MM.1S (cell line): Measurements from ENCODE around the gene SLC8A1.

Source experiments
- DNase-seq: peaks from one replicate; pipeline ENCODE4 v3.0.0-alpha.2; 2015
- H2AFZ ChIP-seq: fragments of 300-600 bp; sonication (generic); 2 replicates; pipeline ENCODE4 v1.6.0; 2016; ENCODE audit warnings: antibody characterized with exemption, low read length
- H3F3A ChIP-seq: fragments of 300-600 bp; sonication (generic); 2 replicates; pipeline ENCODE4 v1.6.1; 2016; ENCODE audit warnings: mild to moderate bottlenecking, antibody characterized with exemption, low read length, moderate library complexity, mixed read lengths; ENCODE audit not compliant: insufficient read depth
- H3K27ac ChIP-seq: fragments of 300-600 bp; sonication (generic); 2 replicates; pipeline ENCODE4 v1.5.1; 2016; ENCODE audit warnings: mild to moderate bottlenecking, low read length
- H3K27me3 ChIP-seq: fragments of 300-600 bp; sonication (generic); replicated peaks from 2 replicates; pipeline ENCODE4 v1.6.0; 2016; ENCODE audit warnings: low read length; ENCODE audit not compliant: insufficient read depth
- H3K36me3 ChIP-seq: fragments of 300-600 bp; sonication (generic); replicated peaks from 2 replicates; pipeline ENCODE4 v1.6.1; 2016; ENCODE audit warnings: mild to moderate bottlenecking, low read length, mixed read lengths; ENCODE audit not compliant: insufficient read depth
- H3K4me1 ChIP-seq: fragments of 300-600 bp; sonication (generic); 2 replicates; pipeline ENCODE4 v1.6.1; 2016; ENCODE audit warnings: low read length, mixed read lengths
- H3K4me2 ChIP-seq: fragments of 300-600 bp; sonication (generic); 2 replicates; pipeline ENCODE4 v1.6.0; 2016; ENCODE audit warnings: low read depth, low read length
- H3K4me3 ChIP-seq: fragments of 300-600 bp; sonication (generic); 2 replicates; pipeline ENCODE4 v1.5.1; 2016; ENCODE audit warnings: low read length, mixed read lengths
- H3K79me2 ChIP-seq: fragments of 300-600 bp; sonication (generic); 2 replicates; pipeline ENCODE4 v1.6.1; 2016; ENCODE audit warnings: mixed run types, low read length, mixed read lengths
- H3K9ac ChIP-seq: fragments of 300-600 bp; sonication (generic); 2 replicates; pipeline ENCODE4 v1.6.1; 2016; ENCODE audit warnings: low read length, mixed read lengths
- H3K9me2 ChIP-seq: fragments of 300-600 bp; sonication (generic); replicated peaks from 2 replicates; pipeline ENCODE4 v1.6.1; 2016; ENCODE audit warnings: mild to moderate bottlenecking, low read length, mixed read lengths; ENCODE audit not compliant: insufficient read depth
- H3K9me3 ChIP-seq: fragments of 300-600 bp; sonication (generic); replicated peaks from 2 replicates; pipeline ENCODE4 v1.6.1; 2016; ENCODE audit warnings: mild to moderate bottlenecking, low read length, mixed read lengths; ENCODE audit not compliant: insufficient read depth
- H4K20me1 ChIP-seq: fragments of 300-600 bp; sonication (generic); 2 replicates; pipeline ENCODE4 v1.6.1; 2016; ENCODE audit warnings: mild to moderate bottlenecking, low read length, moderate library complexity, mixed read lengths; ENCODE audit not compliant: insufficient read depth
- EZH2 ChIP-seq: fragments of 300-600 bp; sonication (generic); optimal IDR thresholded peaks from 2 replicates; pipeline ENCODE3; 2017; ENCODE audit warnings: low read depth, mild to moderate bottlenecking, antibody characterized with exemption, low read length, mixed read lengths
- EZH2phosphoT487 ChIP-seq: fragments of 300-600 bp; sonication (generic); IDR thresholded peaks from 2 replicates; pipeline ENCODE4 v1.6.1; 2018; ENCODE audit warnings: antibody characterized with exemption, low read length
- TF ChIP-seq, protein P1 (sequence below): fragments of 300-600 bp; sonication (generic); IDR thresholded peaks from 2 replicates; pipeline ENCODE4 v1.5.1; 2016; ENCODE audit warnings: antibody characterized with exemption, low read length, mixed read lengths

SLC8A1 gene

GRCh38 chr2:40105593-40105992, 346.3 kb downstream of the SLC8A1 start:
- Histone ChIP-seq H3K79me2 (no peaks in the 10 kb centered on the region), H3K4me2 (no peak overlapping the region), H3K9me3 (no peaks in the 10 kb centered on the region), H2AFZ (no peak overlapping the region), H3K4me1 (0 out of 2 replicates have a peak, but pooled peaks cover 6% of the 10 kb centered on the region), H3K36me3 (no peaks in the 10 kb centered on the region), H3K9me2 (no peaks in the 10 kb centered on the region), H3K9ac (no peak overlapping the region), H3K27me3 (no peaks in the 10 kb centered on the region), H4K20me1 (no peaks in the 10 kb centered on the region), H3K4me3 (no peak overlapping the region), H3K27ac (no peak overlapping the region), H3F3A (no peaks in the 10 kb centered on the region)
- TF ChIP-seq, protein P1, sequence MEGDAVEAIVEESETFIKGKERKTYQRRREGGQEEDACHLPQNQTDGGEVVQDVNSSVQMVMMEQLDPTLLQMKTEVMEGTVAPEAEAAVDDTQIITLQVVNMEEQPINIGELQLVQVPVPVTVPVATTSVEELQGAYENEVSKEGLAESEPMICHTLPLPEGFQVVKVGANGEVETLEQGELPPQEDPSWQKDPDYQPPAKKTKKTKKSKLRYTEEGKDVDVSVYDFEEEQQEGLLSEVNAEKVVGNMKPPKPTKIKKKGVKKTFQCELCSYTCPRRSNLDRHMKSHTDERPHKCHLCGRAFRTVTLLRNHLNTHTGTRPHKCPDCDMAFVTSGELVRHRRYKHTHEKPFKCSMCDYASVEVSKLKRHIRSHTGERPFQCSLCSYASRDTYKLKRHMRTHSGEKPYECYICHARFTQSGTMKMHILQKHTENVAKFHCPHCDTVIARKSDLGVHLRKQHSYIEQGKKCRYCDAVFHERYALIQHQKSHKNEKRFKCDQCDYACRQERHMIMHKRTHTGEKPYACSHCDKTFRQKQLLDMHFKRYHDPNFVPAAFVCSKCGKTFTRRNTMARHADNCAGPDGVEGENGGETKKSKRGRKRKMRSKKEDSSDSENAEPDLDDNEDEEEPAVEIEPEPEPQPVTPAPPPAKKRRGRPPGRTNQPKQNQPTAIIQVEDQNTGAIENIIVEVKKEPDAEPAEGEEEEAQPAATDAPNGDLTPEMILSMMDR, result no peak
- TF ChIP-seq EZH2, result no peak
- no peak for TF ChIP-seq EZH2phosphoT487
- DNase-seq, result no peak

DNA sequence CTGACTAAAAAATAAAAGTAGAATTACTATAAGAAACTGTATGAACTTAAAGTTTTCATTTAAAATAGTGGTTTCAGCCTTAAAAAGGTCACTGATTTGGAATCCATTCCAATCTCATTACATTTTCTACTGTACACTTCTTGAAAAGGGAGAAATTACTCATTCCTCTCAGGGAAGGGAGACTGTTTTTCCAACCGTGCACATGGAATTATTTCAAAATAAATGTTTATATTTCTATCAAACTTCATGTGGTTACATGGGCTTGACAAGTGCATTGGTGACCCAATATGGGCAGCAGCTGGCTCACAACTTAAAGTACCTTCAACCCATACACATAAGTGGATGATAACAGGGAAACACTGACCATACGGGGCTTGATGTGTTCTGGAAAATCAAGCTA, 348.3 kb downstream of the SLC8A1 start:
- DNase-seq, result no peak
- Histone ChIP-seq H3K79me2 (no peaks in the 10 kb centered on the region), H3K9me2 (no peaks in the 10 kb centered on the region), H3K36me3 (no peaks in the 10 kb centered on the region), H3K4me3 (no peak overlapping the region), H4K20me1 (no peaks in the 10 kb centered on the region), H3K4me1 (0 out of 2 replicates have a peak, but pooled peaks cover 6% of the 10 kb centered on the region), H3K9ac (no peak overlapping the region), H2AFZ (no peak overlapping the region), H3F3A (no peaks in the 10 kb centered on the region), H3K27me3 (no peaks in the 10 kb centered on the region), H3K4me2 (no peak overlapping the region), H3K9me3 (no peaks in the 10 kb centered on the region), H3K27ac (no peak overlapping the region)
- TF ChIP-seq EZH2phosphoT487, result no peak

DNA sequence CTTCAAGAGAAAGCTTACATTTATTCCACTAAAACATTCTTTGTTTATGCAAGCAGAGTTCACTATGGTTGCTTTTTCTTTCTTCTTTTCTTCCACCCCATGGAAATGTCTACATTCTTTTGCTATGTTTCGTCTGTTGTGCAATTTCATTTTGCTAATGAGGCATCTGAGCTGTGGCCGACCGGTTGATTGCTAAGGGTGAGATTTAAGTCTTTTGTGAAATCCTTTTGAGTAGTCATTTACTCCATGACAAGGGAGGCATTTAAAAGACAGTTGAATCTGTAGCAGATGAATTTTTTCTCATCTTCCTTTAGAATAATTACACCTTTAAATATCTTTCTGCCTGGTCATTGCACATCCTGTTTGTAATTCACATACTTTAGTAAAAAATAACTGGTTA, 348.7 kb downstream of the SLC8A1 start:
- Histone ChIP-seq H3F3A (no peaks in the 10 kb centered on the region), H3K4me3 (no peak overlapping the region), H3K9me2 (no peaks in the 10 kb centered on the region), H3K9me3 (no peaks in the 10 kb centered on the region), H3K27ac (no peak overlapping the region), H3K9ac (no peak overlapping the region), H3K79me2 (no peaks in the 10 kb centered on the region), H3K4me1 (0 out of 2 replicates have a peak, but pooled peaks cover 6% of the 10 kb centered on the region), H2AFZ (no peak overlapping the region), H3K36me3 (no peaks in the 10 kb centered on the region), H3K4me2 (no peak overlapping the region), H4K20me1 (no peaks in the 10 kb centered on the region), H3K27me3 (no peaks in the 10 kb centered on the region)
- no peak for TF ChIP-seq EZH2phosphoT487
- no peak for DNase-seq

GRCh38 chr2:40102447-40102846, 349.4 kb downstream of the SLC8A1 start:
- no peak overlapping the region for H3K4me3 ChIP-seq
- H3K9me3 ChIP-seq, result no peaks in the 10 kb centered on the region
- no peaks in the 10 kb centered on the region for H3F3A ChIP-seq
- no peaks in the 10 kb centered on the region for H3K36me3 ChIP-seq
- no peak overlapping the region for H3K9ac ChIP-seq
- DNase-seq, result no peak
- 0 out of 2 replicates have a peak, but pooled peaks cover 6% of the 10 kb centered on the region for H3K4me1 ChIP-seq
- H3K27ac ChIP-seq, result no peak overlapping the region
- TF ChIP-seq EZH2 (no peak), EZH2phosphoT487 (no peak)
- TF ChIP-seq, protein P1, result no peak
- no peaks in the 10 kb centered on the region for H4K20me1 ChIP-seq
- no peaks in the 10 kb centered on the region for H3K79me2 ChIP-seq
- H3K9me2 ChIP-seq, result no peaks in the 10 kb centered on the region
- no peak overlapping the region for H2AFZ ChIP-seq
- H3K27me3 ChIP-seq, result no peaks in the 10 kb centered on the region
- no peak overlapping the region for H3K4me2 ChIP-seq
